ENCODE measurements around the gene CHST3. TPM values are rescaled to one million over a fixed set of nuclear protein-coding genes. Genes with fewer than 3 reads are reported as not detected.
"Not testable (repeated sequence)": the region's sequence is repeated elsewhere in the genome, so short reads cannot be mapped to it uniquely, and the experiment has no call there.

Gene CHST3
- total and polyA plus RNA-seq, 7 donors: 0.23 to 25.5 (median 12.8) TPM

DNA sequence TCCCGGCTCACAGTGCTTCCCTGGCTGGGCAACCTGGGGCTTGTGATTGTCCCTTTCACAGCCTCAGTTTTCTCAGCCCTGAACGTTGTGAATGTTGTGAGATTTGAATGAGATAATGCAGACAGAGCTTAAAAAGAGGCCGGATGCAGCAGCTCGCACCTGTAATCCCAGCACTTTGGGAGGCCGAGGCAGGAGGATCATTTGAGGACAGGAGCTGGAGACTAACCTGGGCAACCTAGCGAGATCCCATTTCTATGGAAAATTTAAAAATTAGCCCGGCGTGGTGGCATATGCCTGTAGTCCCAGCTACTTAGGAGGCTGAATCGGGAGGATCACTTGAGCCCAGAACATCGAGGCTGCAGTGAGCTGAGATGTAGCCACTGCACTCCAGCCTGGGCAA is 67.5 kb downstream of the CHST3 start:
- intact Hi-C loops (cut with DNase I): no loop called here
- Histone ChIP-seq H3K4me3 (no peak overlapping the region), H3K4me1 (no peaks in the 10 kb centered on the region), H3K27ac (no peak overlapping the region), H3K36me3 (no peaks in the 10 kb centered on the region), H3K9me3 (no peaks in the 10 kb centered on the region), H3K27me3 (no peaks in the 10 kb centered on the region)
- no peak for DNase-seq
- TF ChIP-seq, protein P1, sequence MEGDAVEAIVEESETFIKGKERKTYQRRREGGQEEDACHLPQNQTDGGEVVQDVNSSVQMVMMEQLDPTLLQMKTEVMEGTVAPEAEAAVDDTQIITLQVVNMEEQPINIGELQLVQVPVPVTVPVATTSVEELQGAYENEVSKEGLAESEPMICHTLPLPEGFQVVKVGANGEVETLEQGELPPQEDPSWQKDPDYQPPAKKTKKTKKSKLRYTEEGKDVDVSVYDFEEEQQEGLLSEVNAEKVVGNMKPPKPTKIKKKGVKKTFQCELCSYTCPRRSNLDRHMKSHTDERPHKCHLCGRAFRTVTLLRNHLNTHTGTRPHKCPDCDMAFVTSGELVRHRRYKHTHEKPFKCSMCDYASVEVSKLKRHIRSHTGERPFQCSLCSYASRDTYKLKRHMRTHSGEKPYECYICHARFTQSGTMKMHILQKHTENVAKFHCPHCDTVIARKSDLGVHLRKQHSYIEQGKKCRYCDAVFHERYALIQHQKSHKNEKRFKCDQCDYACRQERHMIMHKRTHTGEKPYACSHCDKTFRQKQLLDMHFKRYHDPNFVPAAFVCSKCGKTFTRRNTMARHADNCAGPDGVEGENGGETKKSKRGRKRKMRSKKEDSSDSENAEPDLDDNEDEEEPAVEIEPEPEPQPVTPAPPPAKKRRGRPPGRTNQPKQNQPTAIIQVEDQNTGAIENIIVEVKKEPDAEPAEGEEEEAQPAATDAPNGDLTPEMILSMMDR (IDR thresholded peaks at IDR 0.05): no peak
- no peak for TF ChIP-seq POLR2A (IDR thresholded peaks at IDR 0.05)
- no peak for TF ChIP-seq POLR2AphosphoS5 (IDR thresholded peaks at IDR 0.05)
- no peak for TF ChIP-seq EP300 (IDR thresholded peaks at IDR 0.05)
- WGBS, 2 donors: 91 to 93% methylated on average over 10 of the region's 10 CpGs

DNA sequence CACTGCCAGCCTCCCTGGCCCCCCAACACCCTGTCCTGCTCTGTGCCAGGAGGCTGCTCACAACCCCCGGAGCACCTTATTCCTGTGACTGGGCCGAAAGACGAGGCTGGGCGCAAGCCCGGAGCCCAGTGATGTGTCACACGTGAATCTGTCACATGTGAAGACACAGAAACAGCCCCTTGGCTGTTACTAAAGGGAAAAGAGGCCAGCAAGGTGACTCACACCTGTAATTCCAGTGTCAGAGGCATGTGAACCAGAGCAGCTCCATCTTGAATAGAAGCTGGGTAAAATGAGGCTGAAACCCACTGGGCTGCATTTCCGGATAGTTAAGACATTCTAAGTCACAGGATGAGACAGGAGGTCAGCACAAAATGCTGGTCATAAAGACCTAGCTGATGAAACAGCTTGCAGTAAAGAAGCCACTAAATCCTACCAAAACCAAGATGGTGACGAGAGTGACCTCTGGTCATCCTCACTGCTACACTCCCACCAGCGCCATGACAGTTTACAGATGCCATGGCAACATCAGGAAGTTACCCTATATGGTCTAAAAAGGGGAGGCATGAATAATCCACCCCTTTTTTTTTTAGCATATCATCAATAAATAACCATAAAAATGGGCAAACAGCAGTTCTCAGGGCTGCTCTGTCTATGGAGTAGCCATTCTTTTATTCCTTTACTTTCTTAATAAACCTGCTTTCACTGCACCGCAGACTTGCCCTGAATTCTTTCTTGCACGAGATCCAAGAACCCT is 68.4 kb downstream of the CHST3 start:
- H3K36me3 ChIP-seq; H3K27ac ChIP-seq; DNase-seq; H3K9me3 ChIP-seq; H3K4me3 ChIP-seq; H3K4me1 ChIP-seq; intact Hi-C loops (cut with DNase I); H3K27me3 ChIP-seq: not testable (repeated sequence)
- WGBS, 2 donors: 86 to 88% methylated on average over 11 of the region's 11 CpGs

DNA sequence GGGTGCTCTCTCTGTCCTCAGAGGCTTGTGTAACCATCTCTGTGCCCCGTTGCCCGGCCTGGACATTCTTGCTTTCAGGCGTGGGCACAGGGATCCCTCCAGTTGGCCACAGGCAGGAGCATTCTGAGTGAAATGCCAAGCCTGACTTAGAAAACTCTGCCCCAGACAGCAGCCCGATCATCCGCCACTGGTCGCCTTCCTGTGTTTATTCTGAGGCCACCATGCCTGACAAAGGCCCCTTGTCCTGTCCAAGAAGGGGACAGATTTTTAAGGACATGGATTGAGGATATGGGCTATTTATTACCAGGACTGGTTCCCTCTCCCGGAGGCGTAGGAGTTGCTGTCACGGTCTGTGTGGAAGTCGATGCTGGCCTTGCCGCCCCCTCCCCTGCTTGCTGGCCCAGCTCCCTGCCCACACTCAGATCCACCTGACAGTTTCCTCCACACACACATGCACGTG is 69.9 kb downstream of the CHST3 start:
- Histone ChIP-seq H3K4me1 (no peaks in the 10 kb centered on the region), H3K27me3 (no peaks in the 10 kb centered on the region), H3K4me3 (no peak overlapping the region), H3K9me3 (no peaks in the 10 kb centered on the region), H3K27ac (no peak overlapping the region), H3K36me3 (no peaks in the 10 kb centered on the region)
- 80 to 84% methylated on average over 12 of the region's 12 CpGs for WGBS, 2 donors
- intact Hi-C loops (cut with DNase I): no loop called here
- TF ChIP-seq POLR2AphosphoS5 (IDR thresholded peaks at IDR 0.05) (no peak), EP300 (IDR thresholded peaks at IDR 0.05) (no peak), POLR2A (IDR thresholded peaks at IDR 0.05) (no peak)
- TF ChIP-seq, protein P1 (IDR thresholded peaks at IDR 0.05): no peak
- DNase-seq: no peak

DNA sequence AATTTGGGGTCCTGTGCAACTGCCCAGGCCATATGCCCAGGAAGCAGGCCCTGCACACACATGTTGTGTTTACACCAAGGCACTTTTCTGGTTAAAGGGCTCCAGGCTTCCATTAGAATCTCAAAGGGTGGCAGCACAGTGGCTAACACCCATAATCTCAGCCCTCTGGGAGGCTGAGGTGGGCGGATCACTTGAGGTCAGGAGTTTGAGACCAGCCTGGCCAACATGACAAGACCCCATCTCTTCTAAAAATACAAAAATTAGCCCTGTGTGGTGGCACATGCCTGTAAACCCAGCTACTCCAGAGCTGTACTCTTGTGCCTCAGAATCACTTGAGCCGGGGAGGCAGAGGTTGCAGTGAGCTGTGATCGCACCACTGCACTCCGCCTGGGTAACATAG is 70.6 kb downstream of the CHST3 start:
- no peak for TF ChIP-seq EP300 (IDR thresholded peaks at IDR 0.05)
- TF ChIP-seq, protein P1 (IDR thresholded peaks at IDR 0.05): no peak
- TF ChIP-seq POLR2A (IDR thresholded peaks at IDR 0.05): no peak
- no peak for TF ChIP-seq POLR2AphosphoS5 (IDR thresholded peaks at IDR 0.05)
- Histone ChIP-seq H3K4me3 (no peak overlapping the region), H3K27ac (no peak overlapping the region), H3K4me1 (no peaks in the 10 kb centered on the region), H3K9me3 (no peaks in the 10 kb centered on the region), H3K36me3 (no peaks in the 10 kb centered on the region), H3K27me3 (no peaks in the 10 kb centered on the region)
- no peak for DNase-seq
- WGBS, 2 donors: 98 to 99% methylated on average over 4 of the region's 4 CpGs
- intact Hi-C loops (cut with DNase I): no loop called here

DNA sequence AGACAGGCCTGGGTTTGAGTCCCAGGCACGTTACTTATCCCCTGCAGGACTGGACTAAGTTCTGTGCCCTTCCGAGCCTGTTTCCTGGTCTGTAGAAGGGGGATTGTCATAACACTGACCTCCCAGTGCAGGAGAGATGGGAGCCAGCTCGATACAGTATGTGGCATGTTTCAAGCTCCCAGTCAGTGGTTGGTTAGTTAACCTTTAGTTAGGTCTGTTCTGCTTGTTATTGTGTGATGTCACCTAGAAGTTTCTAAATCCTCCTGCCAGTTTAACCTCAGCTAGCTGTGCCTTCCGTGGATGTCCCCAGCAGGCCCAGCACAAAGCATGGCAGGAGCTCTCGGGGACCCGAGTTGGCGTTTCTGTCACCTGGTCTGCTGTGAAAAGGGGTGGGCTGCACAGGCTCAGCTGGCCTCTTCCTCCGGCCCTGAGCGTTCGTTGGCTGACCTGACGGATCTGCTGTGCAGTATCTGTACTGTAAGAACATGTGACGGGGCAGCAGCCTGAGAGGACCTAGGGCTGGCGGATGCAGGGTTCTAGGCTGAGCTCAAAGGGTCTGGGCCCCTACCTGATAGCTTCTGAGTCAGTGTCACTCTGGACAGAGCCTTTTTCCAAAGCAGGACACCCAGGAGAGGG is 71.2 kb downstream of the CHST3 start:
- WGBS, 2 donors: 89 to 91% methylated on average over 13 of the region's 13 CpGs
- no peaks in the 10 kb centered on the region for H3K9me3 ChIP-seq
- H3K27me3 ChIP-seq: no peaks in the 10 kb centered on the region
- intact Hi-C loops (cut with DNase I): no loop called here
- no peak overlapping the region for H3K27ac ChIP-seq
- no peak overlapping the region for H3K4me3 ChIP-seq
- DNase-seq: no peak
- TF ChIP-seq POLR2AphosphoS5 (IDR thresholded peaks at IDR 0.05) (no peak), EP300 (IDR thresholded peaks at IDR 0.05) (no peak), POLR2A (IDR thresholded peaks at IDR 0.05) (no peak)
- TF ChIP-seq, protein P1 (IDR thresholded peaks at IDR 0.05): no peak
- no peaks in the 10 kb centered on the region for H3K36me3 ChIP-seq
- H3K4me1 ChIP-seq: no peaks in the 10 kb centered on the region

All from sigmoid colon (tissue), 7 donors.